Measurements from ENCODE around the gene AJM1.

GRCh38 chr9:136799079-136799853, 43.0 kb upstream of the AJM1 start:
- no peak for TF ChIP-seq CTCF (conservative IDR thresholded peaks at IDR 0.05 in 1 of 2, IDR thresholded peaks at IDR 0.05 in 1 of 2; ENCODE audit: low read depth in 1 of 2, low read length in 2 of 2)
- no peak for TF ChIP-seq EZH2 (IDR thresholded peaks at IDR 0.05; ENCODE audit: low read length, missing control alignments)
